H1 (cell line): Measurements from ENCODE around the gene DSE.

Source experiments
- CTCF ChIP-seq, 3 experiments: IDR thresholded peaks; 1 replicate in 2 of 3; 2 replicates in 1 of 3; pipeline versions ENCODE4 v1.5.1 to v1.6.1; 2011; ENCODE audit warnings: low read length in 3 of 3, mild to moderate bottlenecking in 3 of 3, inconsistent platforms in 2 of 3, low read depth in 1 of 3, moderate library complexity in 1 of 3; ENCODE audit not compliant: insufficient read depth in 1 of 3; ENCODE audit errors: control extremely low read depth in 1 of 3
- EGR1 ChIP-seq: IDR thresholded peaks from 2 replicates; pipeline ENCODE4 v1.6.1; 2011; ENCODE audit warnings: low read depth, low read length, borderline replicate concordance
- POLR2A ChIP-seq, 2 experiments: IDR thresholded peaks; 1 replicate in 1 of 2; 2 replicates in 1 of 2; pipeline ENCODE4 v1.6.1; 2011; ENCODE audit warnings: low read depth in 2 of 2, low read length in 2 of 2, mild to moderate bottlenecking in 2 of 2; ENCODE audit errors: control extremely low read depth in 1 of 2
- POLR2AphosphoS5 ChIP-seq: IDR thresholded peaks from 2 replicates; pipeline ENCODE4 v1.6.1; 2011; ENCODE audit warnings: low read depth, low read length
- RAD21 ChIP-seq, 2 experiments: IDR thresholded peaks in 1 of 2; conservative IDR thresholded peaks in 1 of 2; 2 replicates each; pipeline ENCODE4 v1.6.1; 2011; ENCODE audit warnings: low read depth in 2 of 2, low read length in 2 of 2, improper control_type of control experiment in 1 of 2, inconsistent platforms in 1 of 2, mild to moderate bottlenecking in 1 of 2, moderate library complexity in 1 of 2
- SP4 ChIP-seq: IDR thresholded peaks from 2 replicates; pipeline ENCODE4 v1.6.1; 2012; ENCODE audit warnings: low read length, inconsistent platforms
- TAF1 ChIP-seq: IDR thresholded peaks from 2 replicates; pipeline ENCODE4 v1.6.1; 2011; ENCODE audit warnings: mild to moderate bottlenecking, low read depth, low read length
- ZNF274 ChIP-seq: IDR thresholded peaks from 2 replicates; pipeline ENCODE4 v1.7.0; 2012; ENCODE audit warnings: low read length, borderline replicate concordance; ENCODE audit errors: extremely low read depth
- TF ChIP-seq, protein P1 (sequence below): IDR thresholded peaks from 2 replicates; pipeline ENCODE4 v1.6.1; 2012; ENCODE audit warnings: inconsistent platforms

- no peak for TF ChIP-seq POLR2A (IDR thresholded peaks at IDR 0.05; ENCODE audit: control extremely low read depth in 1 of 2, low read depth in 2 of 2, low read length in 2 of 2)
- TF ChIP-seq TAF1 = no peak
- TF ChIP-seq ZNF274 = no peak
- TF ChIP-seq CTCF (IDR thresholded peaks at IDR 0.05; ENCODE audit: control extremely low read depth in 1 of 3, insufficient read depth in 1 of 3, low read depth in 1 of 3, low read length in 3 of 3) = no peak
- TF ChIP-seq EGR1 = no peak
- TF ChIP-seq, protein P1, sequence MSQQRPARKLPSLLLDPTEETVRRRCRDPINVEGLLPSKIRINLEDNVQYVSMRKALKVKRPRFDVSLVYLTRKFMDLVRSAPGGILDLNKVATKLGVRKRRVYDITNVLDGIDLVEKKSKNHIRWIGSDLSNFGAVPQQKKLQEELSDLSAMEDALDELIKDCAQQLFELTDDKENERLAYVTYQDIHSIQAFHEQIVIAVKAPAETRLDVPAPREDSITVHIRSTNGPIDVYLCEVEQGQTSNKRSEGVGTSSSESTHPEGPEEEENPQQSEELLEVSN = no peak
- TF ChIP-seq POLR2AphosphoS5 = no peak
- no peak for TF ChIP-seq RAD21 (IDR thresholded peaks at IDR 0.05 in 1 of 2, conservative IDR thresholded peaks at IDR 0.05 in 1 of 2; ENCODE audit: low read depth in 2 of 2, low read length in 2 of 2)
- TF ChIP-seq SP4 = no peak
Observed at GRCh38 chr6:116412270-116412669, 41.5 kb downstream of the DSE start.
